Activated CD8-positive, alpha-beta T cell treated with anti-CD3 and anti-CD28 coated beads, Interleukin-2, amount 10 ng/mL, durations not matched to agents 7 days and 5 days (primary cell): Measurements from ENCODE around the gene CCNE1. TPM values are rescaled to one million over a fixed set of nuclear protein-coding genes. Genes with fewer than 3 reads are reported as not detected.

Experiments used
- ATAC-seq: fragments of 150-1000 bp; cut with Tn5 transposase; one replicate; pipeline ENCODE4 v1.10.0; 2021; ENCODE audit warnings: moderate library complexity
- CTCF ChIA-PET: fragments of 350-600 bp; sonication (Branson Sonifier 250); formaldehyde crosslinking; loops from one replicate; lab custom pipeline; 2021; ENCODE audit warnings: antibody characterized with exemption; lab: Charles Lee
- POLR2A ChIA-PET: fragments of 350-600 bp; sonication (Branson Sonifier 250); formaldehyde crosslinking; loops from one replicate; lab custom pipeline; 2021; ENCODE audit warnings: antibody characterized with exemption; lab: Charles Lee
- DNase-seq: peaks from one replicate; pipeline ENCODE4 v3.0.0-alpha.2; 2020
- H3K27ac Mint-ChIP-seq: one replicate; pipeline ENCODE4 v1.8.0; 2021; ENCODE audit warnings: mild to moderate bottlenecking, mixed read lengths
- H3K27me3 Mint-ChIP-seq: one replicate; pipeline ENCODE4 v1.8.0; 2021; ENCODE audit warnings: low read depth, mixed read lengths
- H3K36me3 Mint-ChIP-seq: one replicate; pipeline ENCODE4 v1.8.0; 2021; ENCODE audit warnings: low read depth, mixed read lengths
- H3K4me1 Mint-ChIP-seq: one replicate; pipeline ENCODE4 v1.8.0; 2021; ENCODE audit warnings: low read depth, mixed read lengths
- H3K4me3 Mint-ChIP-seq: one replicate; pipeline ENCODE4 v1.8.0; 2021; ENCODE audit warnings: mild to moderate bottlenecking, mixed read lengths
- H3K9me3 Mint-ChIP-seq: one replicate; pipeline ENCODE4 v1.8.0; 2022; ENCODE audit warnings: mixed read lengths; ENCODE audit not compliant: insufficient read depth
- total RNA-seq, 2 experiments: library from RNA; stranded (reverse); gene quantifications; one replicate each; pipeline ENCODE4 v1.2.3, GENCODE V29; 2021

The CCNE1 gene
- 10 to 100 TPM; 38.7 to 39.2 TPM for total RNA-seq

DNA sequence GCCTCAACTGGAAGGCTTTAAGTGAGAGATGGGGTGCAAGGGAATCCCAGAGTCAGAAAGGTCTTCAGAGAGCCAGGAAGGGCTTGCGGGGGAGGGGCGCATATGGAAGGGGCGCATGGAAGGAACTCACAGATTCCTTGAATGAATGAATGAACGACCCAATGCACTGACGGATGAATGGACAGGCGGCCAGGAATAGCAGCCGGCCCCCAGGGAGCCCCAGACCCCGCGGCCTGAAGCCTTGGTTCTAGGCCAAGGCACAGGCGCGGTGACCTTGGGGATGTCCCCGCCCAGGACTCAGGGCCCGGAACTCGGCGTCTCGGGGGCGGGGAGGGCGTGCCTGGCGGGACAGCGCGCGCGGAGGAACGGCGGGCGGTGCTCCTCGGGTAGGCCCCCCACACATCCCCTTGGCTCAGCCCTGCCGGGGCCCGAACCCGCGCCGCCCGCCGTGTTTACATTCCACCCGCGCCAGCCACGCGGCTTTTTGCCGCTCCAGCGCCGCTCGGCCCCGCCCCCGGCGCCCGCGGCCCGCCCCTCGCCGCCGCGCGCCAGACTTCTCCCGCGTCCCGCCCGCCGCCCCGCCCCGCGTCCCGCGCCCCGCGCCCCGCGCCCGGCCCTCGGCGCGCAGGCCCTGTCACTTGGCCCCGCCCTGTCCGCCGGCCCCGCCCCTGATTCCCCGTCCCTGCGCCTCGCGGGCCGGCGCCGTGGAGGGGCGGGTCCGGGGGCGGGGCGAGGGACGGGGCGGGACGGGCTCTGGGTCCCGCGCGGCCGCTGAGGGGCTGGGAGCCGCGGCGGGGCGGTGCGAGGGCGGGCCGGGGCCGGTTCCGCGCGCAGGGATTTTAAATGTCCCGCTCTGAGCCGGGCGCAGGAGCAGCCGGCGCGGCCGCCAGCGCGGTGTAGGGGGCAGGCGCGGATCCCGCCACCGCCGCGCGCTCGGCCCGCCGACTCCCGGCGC, at the start of gene CCNE1:
CCNE1 (plus strand) TSS at position 867 of the 955 bp plus-strand sequence. CDS start 565 bp downstream, outside the sequence.
- Mint-ChIP-seq H3K4me3 (peak within 1 kb of the TSS; percentile 90), H3K27me3 (no peaks in the 10 kb centered on the region), H3K9me3 (no peaks in the 10 kb centered on the region), H3K4me1 (peaks cover 35% of the 10 kb centered on the region), H3K27ac (peak within 1 kb of the TSS; percentile 86), H3K36me3 (peaks cover 35% of the 10 kb centered on the region)
- ChIA-PET CTCF (no interaction called here), POLR2A (interaction anchor here (1.3 to 1.5 kb wide), 2 partner anchors 18 to 34 kb away, joined by 3 to 6 read pairs; no protein-coding TSS in a partner anchor)
- peak; percentile 94 for ATAC-seq
- DNase-seq: peak; percentile 97

DNA sequence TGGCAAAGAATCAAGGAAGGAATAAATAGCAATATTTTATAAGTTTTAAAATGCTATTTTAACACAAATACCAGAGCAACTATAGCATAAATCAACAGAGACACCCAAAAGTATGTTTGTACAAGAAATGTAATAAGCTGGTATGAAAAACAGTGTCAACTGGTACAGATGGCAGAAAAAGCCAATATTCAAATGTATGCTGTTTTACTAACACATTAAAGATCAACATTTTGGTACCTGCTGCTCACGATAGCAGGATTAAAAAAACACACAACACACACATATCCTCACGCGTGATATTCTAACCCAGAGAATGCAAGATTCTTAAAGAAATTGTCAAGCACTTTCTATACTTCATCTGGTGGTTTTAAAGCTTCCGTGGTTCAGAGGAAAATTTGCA, 48.6 kb upstream of the CCNE1 start:
- ChIA-PET POLR2A (no interaction called here), CTCF (interaction anchor here (1.5 kb wide), 1 partner anchor 109 kb away, joined by 4 read pairs; no protein-coding TSS in a partner anchor)
- H3K36me3 Mint-ChIP-seq: no peaks in the 10 kb centered on the region
- H3K9me3 Mint-ChIP-seq: no peaks in the 10 kb centered on the region
- ATAC-seq: no peak
- DNase-seq: no peak
- H3K4me1 Mint-ChIP-seq: no peaks in the 10 kb centered on the region
- no peak overlapping the region for H3K4me3 Mint-ChIP-seq
- no peak overlapping the region for H3K27ac Mint-ChIP-seq
- no peaks in the 10 kb centered on the region for H3K27me3 Mint-ChIP-seq

DNA sequence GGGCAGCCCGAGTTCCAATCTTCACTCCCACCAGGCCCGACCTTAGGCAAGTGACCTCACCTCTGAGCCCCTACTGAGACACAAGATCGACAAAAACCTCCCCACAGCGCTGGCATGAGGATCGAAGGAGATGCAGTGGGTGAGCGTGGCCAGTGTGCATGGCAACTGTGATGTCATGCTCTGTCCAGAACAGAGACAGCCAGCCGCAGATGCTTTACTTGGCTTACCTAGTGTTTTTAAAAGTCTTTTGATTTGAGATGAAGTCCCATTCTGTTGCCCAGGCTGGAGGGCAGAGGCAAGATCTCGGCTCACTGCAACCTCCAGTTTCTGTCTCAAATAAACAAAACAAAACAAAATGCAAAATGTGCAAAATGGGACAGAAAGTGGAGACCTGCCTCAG, 47.4 kb upstream of the CCNE1 start:
- no peak overlapping the region for H3K4me3 Mint-ChIP-seq
- ChIA-PET CTCF (no interaction called here), POLR2A (no interaction called here)
- no peak overlapping the region for H3K27ac Mint-ChIP-seq
- no peaks in the 10 kb centered on the region for H3K27me3 Mint-ChIP-seq
- H3K4me1 Mint-ChIP-seq: no peaks in the 10 kb centered on the region
- ATAC-seq (no peak), DNase-seq (no peak)
- no peaks in the 10 kb centered on the region for H3K36me3 Mint-ChIP-seq
- H3K9me3 Mint-ChIP-seq: no peaks in the 10 kb centered on the region

DNA sequence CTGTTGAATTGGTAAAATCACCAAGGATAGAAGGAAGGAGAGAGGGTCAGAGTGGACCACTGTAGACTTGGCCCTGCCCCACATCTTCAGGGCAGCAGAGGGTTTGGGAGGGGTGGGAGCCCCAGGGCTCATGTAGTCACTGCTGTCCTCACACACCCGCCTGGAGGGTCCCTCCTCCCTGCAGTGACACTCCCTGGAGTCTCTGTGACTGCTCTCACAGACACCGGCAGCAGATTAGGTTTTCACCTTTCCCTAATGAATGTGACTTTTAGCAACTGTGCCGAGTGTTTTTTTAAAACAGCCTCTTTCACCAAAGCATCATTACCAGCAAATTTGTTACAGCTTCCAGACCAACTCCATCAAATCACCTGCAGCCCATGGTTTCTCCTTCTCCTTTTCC, 45.7 kb upstream of the CCNE1 start:
- H3K9me3 Mint-ChIP-seq: no peaks in the 10 kb centered on the region
- ChIA-PET POLR2A (no interaction called here), CTCF (no interaction called here)
- peaks cover 9% of the 10 kb centered on the region for H3K4me1 Mint-ChIP-seq
- no peaks in the 10 kb centered on the region for H3K27me3 Mint-ChIP-seq
- no peak overlapping the region for H3K4me3 Mint-ChIP-seq
- no peak overlapping the region for H3K27ac Mint-ChIP-seq
- ATAC-seq: no peak
- no peak for DNase-seq
- H3K36me3 Mint-ChIP-seq: no peaks in the 10 kb centered on the region

DNA sequence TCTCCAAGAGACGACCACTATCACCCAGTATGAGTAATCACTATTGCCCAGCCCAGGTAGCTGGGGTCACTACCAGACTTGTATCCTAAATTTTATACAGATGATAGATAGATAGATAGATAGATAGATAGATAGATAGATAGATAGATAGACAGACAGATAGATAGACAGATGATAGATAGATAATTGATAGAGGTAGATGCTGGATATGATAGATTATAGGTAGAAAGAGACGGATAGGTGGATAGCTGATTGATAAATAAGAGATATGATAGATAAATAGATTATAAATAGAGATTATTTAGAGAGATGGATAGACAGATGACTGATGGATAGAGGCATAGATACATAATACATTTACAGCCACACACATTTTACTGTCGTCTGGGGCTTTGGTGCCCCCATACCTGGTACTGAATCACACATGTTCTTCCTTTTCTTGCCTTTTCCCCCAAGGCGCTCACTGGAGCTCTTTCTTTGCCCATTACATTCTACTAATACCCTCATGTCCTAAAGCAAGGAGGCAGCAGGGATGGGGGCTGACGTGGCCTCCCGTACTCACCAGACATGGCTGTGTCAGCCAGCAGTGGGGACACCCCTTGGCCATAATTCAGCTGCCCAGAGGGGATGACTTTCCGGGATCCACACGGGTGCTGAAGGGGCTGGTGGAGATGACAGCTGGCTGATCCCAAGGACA, 44.6 kb upstream of the CCNE1 start:
- ATAC-seq: no peak
- POLR2A ChIA-PET: no interaction called here

DNA sequence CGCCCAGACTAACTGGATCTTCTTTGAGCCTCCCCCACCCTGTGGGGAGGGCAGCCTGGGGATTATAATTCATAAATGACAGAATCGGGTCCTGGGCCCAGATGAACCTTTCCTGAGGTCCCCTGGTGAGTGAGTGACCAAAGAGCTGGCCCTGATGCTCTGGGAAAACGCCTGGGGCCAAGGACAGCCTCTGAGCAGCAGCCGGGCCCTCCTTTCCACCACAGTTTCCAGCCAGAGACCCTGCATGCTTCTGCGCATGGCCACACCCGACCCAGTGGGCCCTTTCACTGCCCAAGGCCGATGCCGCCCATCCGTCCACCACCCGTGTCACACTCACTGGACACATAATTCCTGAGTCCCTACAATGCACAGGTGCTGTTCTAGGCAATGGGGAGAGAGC, 43.6 kb upstream of the CCNE1 start:
- H3K27me3 Mint-ChIP-seq: no peaks in the 10 kb centered on the region
- no peaks in the 10 kb centered on the region for H3K9me3 Mint-ChIP-seq
- DNase-seq: no peak
- no peaks in the 10 kb centered on the region for H3K36me3 Mint-ChIP-seq
- POLR2A ChIA-PET: no interaction called here
- CTCF ChIA-PET: interaction anchor here (2.0 kb wide), 1 partner anchor 8 kb away, joined by 9 read pairs; no protein-coding TSS in a partner anchor
- no peak overlapping the region for H3K4me3 Mint-ChIP-seq
- H3K4me1 Mint-ChIP-seq: peaks cover 13% of the 10 kb centered on the region
- ATAC-seq: no peak
- no peak overlapping the region for H3K27ac Mint-ChIP-seq

More for the DNA sequence above, 44.6 kb upstream of the CCNE1 start:
- CTCF ChIA-PET: no interaction called here
- Mint-ChIP-seq H3K9me3 (no peaks in the 10 kb centered on the region), H3K27ac (no peak overlapping the region), H3K4me1 (peaks cover 13% of the 10 kb centered on the region), H3K27me3 (no peaks in the 10 kb centered on the region), H3K36me3 (no peaks in the 10 kb centered on the region), H3K4me3 (no peak overlapping the region)
- no peak for DNase-seq

DNA sequence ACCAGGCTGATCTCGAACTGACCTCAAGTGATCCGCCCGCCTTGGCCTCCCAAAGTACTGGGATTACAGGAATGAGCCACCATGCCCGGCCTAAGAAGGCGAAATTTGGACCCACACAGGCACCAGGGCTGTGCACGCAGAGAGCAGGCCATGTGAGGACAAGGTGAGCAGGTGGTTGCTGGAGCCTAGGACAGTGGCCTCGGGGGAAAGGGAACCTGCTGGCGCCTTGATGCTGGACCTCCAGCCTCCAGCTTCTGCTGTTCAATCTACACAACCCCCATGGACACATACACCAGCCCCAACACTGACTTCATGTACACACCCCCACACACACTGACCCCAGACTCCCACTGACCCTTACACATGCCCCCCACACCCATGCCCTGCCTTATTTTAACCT, 41.8 kb upstream of the CCNE1 start:
- CTCF ChIA-PET: interaction anchor here (1.0 to 2.0 kb wide), 5 partner anchors 10 to 104 kb away, joined by 3 to 9 read pairs (median 4); no protein-coding TSS in a partner anchor
- no peaks in the 10 kb centered on the region for H3K9me3 Mint-ChIP-seq
- no peak for DNase-seq
- POLR2A ChIA-PET: interaction anchor here (0.7 to 1.2 kb wide), 2 partner anchors 9 to 172 kb away, joined by 3 to 4 read pairs; no protein-coding TSS in a partner anchor
- H3K4me1 Mint-ChIP-seq: peaks cover 13% of the 10 kb centered on the region
- no peaks in the 10 kb centered on the region for H3K27me3 Mint-ChIP-seq
- no peaks in the 10 kb centered on the region for H3K36me3 Mint-ChIP-seq
- H3K27ac Mint-ChIP-seq: no peak overlapping the region
- ATAC-seq: no peak
- H3K4me3 Mint-ChIP-seq: no peak overlapping the region

DNA sequence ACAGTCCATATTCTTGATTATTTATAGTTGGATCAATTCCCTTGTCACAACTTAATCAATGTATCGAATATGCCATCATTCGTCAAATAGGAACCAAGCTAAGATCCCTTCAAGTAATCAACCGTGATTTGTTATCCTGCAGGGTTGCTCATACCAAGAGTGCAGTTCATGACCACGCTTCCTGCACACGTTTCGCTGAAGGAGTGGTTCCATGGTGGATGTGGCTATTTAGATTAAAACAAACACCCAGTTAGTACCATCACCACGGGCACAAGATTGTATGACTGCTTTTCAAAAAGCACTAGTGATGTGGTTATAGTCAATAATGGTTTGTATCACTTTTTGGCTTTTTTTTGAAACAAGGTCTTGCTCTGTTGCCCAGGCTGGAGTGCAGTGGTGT, 41.1 kb upstream of the CCNE1 start:
- no peaks in the 10 kb centered on the region for H3K9me3 Mint-ChIP-seq
- DNase-seq: peak; percentile 46
- H3K4me1 Mint-ChIP-seq: peaks cover 13% of the 10 kb centered on the region
- CTCF ChIA-PET: interaction anchor here (0.8 to 2.5 kb wide), 7 partner anchors 11 to 104 kb away, joined by 3 to 10 read pairs (median 3); no protein-coding TSS in a partner anchor
- peak; percentile 48 for ATAC-seq
- no peak overlapping the region for H3K27ac Mint-ChIP-seq
- POLR2A ChIA-PET: interaction anchor here (0.7 to 1.2 kb wide), 2 partner anchors 10 to 171 kb away, joined by 3 to 4 read pairs; no protein-coding TSS in a partner anchor
- no peaks in the 10 kb centered on the region for H3K27me3 Mint-ChIP-seq
- no peaks in the 10 kb centered on the region for H3K36me3 Mint-ChIP-seq
- H3K4me3 Mint-ChIP-seq: no peak overlapping the region

DNA sequence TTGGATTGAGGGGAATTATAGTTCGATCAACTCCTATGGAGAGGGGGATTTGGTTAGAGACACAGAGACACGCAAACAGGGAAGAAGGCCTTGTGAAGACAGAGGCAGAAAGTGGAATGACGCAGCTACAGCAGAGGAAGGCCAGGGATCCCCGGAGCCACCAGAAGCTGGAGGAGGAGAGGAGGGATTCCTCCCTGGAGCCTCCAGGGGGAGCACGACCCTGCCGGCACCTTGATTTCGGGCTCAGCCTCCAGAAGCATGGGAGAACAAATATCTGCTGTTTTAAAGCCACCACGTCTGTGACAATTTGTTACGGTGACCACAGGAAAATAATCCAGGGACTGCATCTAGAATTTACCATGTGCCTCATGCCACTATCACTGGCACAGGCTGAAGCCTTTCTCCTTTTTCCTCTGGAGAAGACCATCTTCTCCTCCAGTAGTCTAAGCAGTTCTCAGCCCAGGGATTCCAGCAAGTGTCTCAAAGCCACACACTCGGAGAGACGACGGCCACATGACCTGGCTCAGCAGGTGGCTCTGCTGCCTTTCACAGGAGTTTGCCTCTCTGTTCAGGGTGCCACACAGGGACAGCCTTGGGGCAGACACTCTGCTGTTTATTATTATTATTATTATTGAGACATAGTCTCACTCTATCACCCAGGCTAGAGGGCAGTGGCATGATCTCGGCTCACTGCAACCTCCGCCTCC, 39.9 kb upstream of the CCNE1 start:
- ATAC-seq (peak; percentile 43), DNase-seq (peak; percentile 31)
- POLR2A ChIA-PET: no interaction called here
- H3K9me3 Mint-ChIP-seq: no peaks in the 10 kb centered on the region
- H3K36me3 Mint-ChIP-seq: no peaks in the 10 kb centered on the region
- no peak overlapping the region for H3K27ac Mint-ChIP-seq
- H3K27me3 Mint-ChIP-seq: no peaks in the 10 kb centered on the region
- CTCF ChIA-PET: interaction anchor here (0.8 to 2.5 kb wide), 4 partner anchors 13 to 1303 kb away, joined by 3 to 10 read pairs (median 4); no protein-coding TSS in a partner anchor
- H3K4me3 Mint-ChIP-seq: no peak overlapping the region
- H3K4me1 Mint-ChIP-seq: peaks cover 13% of the 10 kb centered on the region

DNA sequence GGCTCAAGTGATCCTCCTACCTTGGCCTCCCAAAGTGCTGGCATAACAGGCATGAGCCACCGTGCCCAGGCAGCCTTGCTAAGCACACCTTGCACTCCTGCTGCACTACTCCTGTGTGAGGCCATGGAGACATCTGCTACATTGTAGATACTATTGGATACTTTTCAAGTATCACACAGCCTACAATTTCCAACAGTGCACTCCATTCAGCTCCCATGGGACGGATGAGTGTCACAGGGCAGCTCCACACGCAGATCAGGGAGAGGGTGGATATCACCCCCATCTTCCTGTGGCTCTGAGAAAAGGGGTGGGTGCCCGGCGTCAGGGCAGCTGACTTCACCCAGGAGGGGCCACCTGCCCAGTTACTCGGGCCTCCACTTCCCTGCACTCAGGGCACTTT, 39.1 kb upstream of the CCNE1 start:
- Mint-ChIP-seq H3K9me3 (no peaks in the 10 kb centered on the region), H3K27me3 (no peaks in the 10 kb centered on the region), H3K27ac (no peak overlapping the region), H3K4me1 (peaks cover 13% of the 10 kb centered on the region), H3K36me3 (no peaks in the 10 kb centered on the region), H3K4me3 (no peak overlapping the region)
- no peak for DNase-seq
- POLR2A ChIA-PET: no interaction called here
- CTCF ChIA-PET: interaction anchor here (1.2 to 2.5 kb wide), 2 partner anchors 85 to 100 kb away, joined by 3 to 10 read pairs; no protein-coding TSS in a partner anchor
- ATAC-seq: no peak

DNA sequence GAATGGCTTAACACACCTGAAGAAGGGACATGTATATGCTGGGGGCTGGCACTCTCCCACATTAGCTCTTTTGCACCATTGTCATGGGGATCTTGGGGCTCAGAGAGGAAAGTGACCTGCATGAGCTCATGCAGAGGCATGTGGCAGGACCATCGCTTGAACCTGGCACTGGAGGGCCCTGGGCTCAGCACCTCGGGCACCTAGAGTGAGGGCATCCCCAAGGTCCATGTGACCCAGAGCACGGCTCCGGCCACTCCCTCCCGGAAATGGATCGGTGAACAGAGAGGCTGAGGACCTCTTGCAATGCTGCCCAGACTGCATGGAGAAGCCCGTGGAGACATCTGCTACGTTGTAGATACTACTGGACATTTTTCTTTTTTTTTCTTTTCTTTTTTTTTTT, 38.6 kb upstream of the CCNE1 start:
- DNase-seq: no peak
- ATAC-seq: no peak
- H3K4me1 Mint-ChIP-seq: peaks cover 13% of the 10 kb centered on the region
- no peaks in the 10 kb centered on the region for H3K27me3 Mint-ChIP-seq
- no peaks in the 10 kb centered on the region for H3K36me3 Mint-ChIP-seq
- no peak overlapping the region for H3K4me3 Mint-ChIP-seq
- ChIA-PET CTCF (interaction anchor here (1.2 kb wide), 1 partner anchor 85 kb away, joined by 3 read pairs; no protein-coding TSS in a partner anchor), POLR2A (no interaction called here)
- no peak overlapping the region for H3K27ac Mint-ChIP-seq
- H3K9me3 Mint-ChIP-seq: no peaks in the 10 kb centered on the region
